AG09319 (cell line): ENCODE measurements around the gene ZNF496.

ENCODE experiments used
- DNase-seq: peaks from one replicate; pipeline ENCODE4 v3.0.0-alpha.2; 2010; ENCODE audit warnings: low read depth; ENCODE audit errors: extremely low read depth
- TF ChIP-seq, protein P1 (sequence below): IDR thresholded peaks from 2 replicates; pipeline ENCODE4 v1.5.1; 2011; ENCODE audit warnings: low read depth, mild to moderate bottlenecking, inconsistent platforms, low read length, moderate library complexity

Gene ZNF496

DNA sequence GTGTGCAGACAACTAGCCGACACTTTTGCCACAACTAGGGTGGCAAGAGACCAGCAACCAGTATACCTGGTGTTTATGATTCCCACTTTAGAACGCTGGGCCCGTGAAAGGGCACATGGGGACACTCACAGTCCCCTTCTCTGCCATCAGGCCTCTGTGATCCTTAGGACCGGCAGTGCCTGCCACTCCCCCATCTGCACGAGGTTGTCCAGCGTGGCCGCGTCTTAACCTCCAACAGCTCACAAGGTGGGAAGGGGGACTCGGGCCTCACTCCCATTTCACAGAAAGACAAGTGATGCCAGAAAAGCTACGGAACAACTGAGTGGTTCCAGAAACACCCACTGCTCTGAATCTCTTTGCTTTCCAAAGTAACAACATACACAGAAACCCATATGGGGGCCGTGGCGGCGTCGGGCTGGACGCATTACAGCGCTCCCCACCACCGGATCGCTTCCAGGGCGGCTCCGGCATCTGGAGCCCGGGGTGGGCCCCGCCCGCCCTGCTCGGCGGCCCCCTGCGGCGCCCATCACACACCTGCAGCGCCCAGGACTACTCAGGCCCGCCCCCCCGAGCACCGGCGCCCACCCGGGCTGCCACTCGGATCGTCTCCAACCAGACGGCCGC lies 1.0 kb downstream of the ZNF496 start:
- DNase-seq, result no peak
- TF ChIP-seq, protein P1, sequence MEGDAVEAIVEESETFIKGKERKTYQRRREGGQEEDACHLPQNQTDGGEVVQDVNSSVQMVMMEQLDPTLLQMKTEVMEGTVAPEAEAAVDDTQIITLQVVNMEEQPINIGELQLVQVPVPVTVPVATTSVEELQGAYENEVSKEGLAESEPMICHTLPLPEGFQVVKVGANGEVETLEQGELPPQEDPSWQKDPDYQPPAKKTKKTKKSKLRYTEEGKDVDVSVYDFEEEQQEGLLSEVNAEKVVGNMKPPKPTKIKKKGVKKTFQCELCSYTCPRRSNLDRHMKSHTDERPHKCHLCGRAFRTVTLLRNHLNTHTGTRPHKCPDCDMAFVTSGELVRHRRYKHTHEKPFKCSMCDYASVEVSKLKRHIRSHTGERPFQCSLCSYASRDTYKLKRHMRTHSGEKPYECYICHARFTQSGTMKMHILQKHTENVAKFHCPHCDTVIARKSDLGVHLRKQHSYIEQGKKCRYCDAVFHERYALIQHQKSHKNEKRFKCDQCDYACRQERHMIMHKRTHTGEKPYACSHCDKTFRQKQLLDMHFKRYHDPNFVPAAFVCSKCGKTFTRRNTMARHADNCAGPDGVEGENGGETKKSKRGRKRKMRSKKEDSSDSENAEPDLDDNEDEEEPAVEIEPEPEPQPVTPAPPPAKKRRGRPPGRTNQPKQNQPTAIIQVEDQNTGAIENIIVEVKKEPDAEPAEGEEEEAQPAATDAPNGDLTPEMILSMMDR, result no peak

DNA sequence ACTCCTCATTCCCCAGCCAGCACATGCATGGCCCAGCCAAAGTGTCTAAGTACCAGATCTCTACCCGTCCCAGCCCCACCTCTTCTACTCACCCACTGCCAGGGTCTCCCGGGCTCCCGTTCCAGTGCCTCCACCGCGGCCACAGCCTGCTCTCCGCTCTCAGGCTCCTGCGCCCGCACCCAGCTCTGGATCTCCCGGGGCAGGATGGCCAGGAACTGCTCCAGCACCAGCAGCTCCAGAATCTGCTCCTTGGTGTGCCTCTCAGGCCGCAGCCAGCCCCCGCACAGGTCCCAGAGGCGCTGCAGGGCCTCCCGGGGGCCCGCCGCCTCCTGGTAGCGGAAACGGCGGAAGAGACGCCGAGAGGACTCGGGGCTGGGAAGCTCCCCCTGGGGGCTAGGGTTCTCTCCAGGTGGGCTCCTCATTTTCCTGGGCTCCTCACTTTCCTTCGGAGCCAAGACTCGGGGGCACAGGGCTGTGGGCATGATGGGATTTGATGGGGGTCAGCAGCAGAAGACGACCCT lies 2.5 kb downstream of the ZNF496 start:
- no peak for DNase-seq
- TF ChIP-seq, protein P1, result no peak

DNA sequence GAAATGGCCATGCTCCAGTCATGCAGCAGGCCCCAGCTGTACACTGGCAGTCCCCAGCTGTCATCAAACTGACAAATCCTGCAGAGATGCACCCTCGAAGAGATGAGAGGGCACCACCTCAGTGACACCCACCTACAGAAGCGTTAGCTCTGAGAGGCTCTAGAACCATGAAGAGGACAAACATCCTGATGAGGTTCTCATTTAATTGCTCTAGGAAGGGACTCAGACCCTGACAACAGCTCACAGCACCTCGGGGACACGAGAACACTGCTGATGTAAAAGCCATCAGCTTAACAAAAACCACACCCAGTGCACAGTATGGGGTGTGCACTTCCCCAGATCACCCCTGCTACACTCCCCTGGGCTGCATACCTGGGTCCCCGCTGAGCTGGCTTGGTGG lies 3.4 kb downstream of the ZNF496 start:
- DNase-seq, result no peak
- TF ChIP-seq, protein P1, result no peak

DNA sequence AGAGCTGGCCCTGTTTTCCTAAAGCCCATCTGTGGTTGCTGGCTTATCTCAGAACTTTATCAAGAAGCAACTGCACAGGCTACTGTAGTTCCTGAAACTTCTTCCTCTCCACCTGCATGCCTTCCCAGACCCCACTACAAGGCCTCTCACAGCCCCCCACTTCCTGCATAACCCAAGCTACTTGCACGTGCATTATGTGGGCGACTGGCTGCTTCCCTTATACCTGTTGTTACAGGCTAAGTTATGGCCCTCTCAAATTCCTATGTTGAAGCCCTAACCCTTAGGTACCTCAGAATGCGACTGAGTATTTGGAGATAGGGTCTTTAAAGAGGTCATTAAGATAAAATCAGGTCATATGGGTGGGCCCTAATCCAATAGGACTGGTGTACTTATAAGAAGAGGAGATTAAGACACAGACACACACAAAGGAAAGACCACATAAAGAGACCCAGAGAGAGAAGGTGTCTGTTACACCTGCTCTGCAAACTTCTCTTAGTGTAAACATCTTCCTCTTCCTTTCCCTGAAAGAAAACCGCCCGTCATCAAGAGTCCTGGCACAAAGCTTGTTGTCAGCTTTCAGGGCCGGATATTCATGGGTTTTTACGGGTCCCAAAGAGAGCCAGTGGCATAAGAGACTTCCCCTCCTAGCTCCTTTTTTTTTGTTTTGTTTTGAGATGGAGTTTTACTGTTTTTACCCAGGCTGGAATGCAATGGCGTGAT lies 5.1 kb downstream of the ZNF496 start:
- TF ChIP-seq, protein P1, result no peak
- DNase-seq, result no peak

DNA sequence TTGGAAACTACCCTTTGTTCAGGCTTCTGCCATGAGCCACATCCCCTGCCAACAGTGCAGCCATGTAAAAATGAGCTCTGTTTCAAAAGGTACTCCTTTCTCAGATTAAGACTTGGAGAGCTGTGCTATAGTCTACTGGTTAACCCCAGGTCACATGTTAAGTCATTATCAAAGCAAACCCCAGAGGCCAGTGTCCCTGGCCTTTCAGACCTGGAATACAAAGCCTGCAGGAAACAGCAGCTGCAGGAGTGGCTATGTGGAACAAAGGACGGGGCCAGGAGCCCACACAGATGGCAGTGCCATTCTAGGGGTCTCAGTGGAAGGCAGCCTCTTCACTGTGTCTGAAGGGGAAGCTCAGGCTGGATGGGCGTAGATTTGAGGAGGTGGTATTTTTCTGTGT lies 6.7 kb downstream of the ZNF496 start:
- TF ChIP-seq, protein P1, result no peak
- no peak for DNase-seq

DNA sequence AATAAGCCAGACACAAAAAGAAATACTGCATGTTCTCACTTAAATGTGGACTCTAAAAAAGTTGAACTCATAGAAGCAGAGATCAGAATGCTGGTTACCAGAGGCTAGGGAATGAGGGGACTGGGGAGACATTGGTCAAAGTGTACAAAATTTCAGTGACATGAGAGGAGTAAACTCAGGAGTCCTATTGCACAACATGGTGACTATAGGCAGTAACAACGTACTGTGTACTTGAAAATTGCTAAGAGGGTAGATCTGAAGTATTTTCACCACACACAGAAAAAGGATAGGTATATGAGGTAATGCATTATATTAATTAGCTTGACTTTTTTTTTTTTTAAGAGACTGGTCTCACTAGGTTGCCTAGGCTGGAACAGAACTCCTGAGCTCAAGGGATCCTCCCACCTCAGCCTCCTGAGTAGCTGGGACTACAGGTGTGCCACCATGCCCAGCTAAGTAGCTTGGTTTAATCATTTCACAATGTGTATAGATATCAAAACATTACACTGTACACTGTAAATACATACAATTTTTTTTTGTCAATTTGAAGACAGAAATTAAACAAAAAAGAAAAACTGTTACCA lies 7.4 kb downstream of the ZNF496 start:
- TF ChIP-seq, protein P1, result no peak
- DNase-seq, result no peak
